ENCODE data around the gene CD74.
A peak's percentile ranks its signal among the peaks of the same experiment; 100 is the strongest.
"Not testable (repeated sequence)": the region's sequence is repeated elsewhere in the genome, so short reads cannot be mapped to it uniquely, and the experiment has no call there.

Gene CD74

GRCh38 chr5:150457121-150457520 is 44.4 kb upstream of the CD74 start:
- Histone ChIP-seq H3K4me3 (ENCODE audit: low read depth, low read length) (no peak overlapping the region), H3K27ac (no peak overlapping the region), H3K9me3 (ENCODE audit: severe bottlenecking) (peaks cover 2% of the 10 kb centered on the region), H3K36me3 (no peaks in the 10 kb centered on the region), H3K27me3 (ENCODE audit: insufficient read depth, low read depth, severe bottlenecking) (no peaks in the 10 kb centered on the region)
- no peak for DNase-seq
- no peak for TF ChIP-seq CTCF (IDR thresholded peaks at IDR 0.05; ENCODE audit: low read depth, low read length)

GRCh38 chr5:150454492-150455229 is 42.0 kb upstream of the CD74 start:
- Histone ChIP-seq H3K36me3 (no peaks in the 10 kb centered on the region), H3K4me3 (ENCODE audit: low read depth, low read length) (no peak overlapping the region), H3K27me3 (ENCODE audit: insufficient read depth, low read depth, severe bottlenecking) (no peaks in the 10 kb centered on the region), H3K9me3 (ENCODE audit: severe bottlenecking) (peaks cover 6% of the 10 kb centered on the region), H3K27ac (no peak overlapping the region)
- TF ChIP-seq CTCF (IDR thresholded peaks at IDR 0.05; ENCODE audit: low read depth, low read length) = no peak
- DNase-seq = no peak

- not testable (repeated sequence) for DNase-seq
Measured at GRCh38 chr5:150454027-150454426, 41.3 kb upstream of the CD74 start.

DNA sequence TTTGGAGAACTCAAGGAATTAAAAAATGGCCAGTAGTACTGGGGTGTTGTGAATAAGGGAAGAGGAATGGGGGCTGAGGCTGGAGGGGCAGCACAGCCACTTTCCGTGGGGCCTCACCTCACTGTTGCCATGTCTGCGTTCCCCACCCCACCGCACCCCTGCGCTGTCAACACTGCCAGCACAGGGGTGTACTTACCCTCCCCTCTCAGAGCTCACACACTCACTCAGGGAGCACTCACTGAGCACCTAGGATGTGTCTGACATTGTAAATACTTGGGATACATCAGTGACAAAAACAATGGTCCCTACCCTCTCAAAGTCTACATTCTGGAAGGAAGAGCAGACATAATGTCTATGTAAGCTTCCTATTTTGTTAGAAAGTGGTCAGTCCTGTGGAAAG is 40.2 kb upstream of the CD74 start:
- TF ChIP-seq CTCF (IDR thresholded peaks at IDR 0.05; ENCODE audit: low read depth, low read length) = no peak
- no peak for DNase-seq
- H3K4me3 ChIP-seq (ENCODE audit: low read depth, low read length) = no peak overlapping the region
- H3K36me3 ChIP-seq = peaks cover 14% of the 10 kb centered on the region
- H3K9me3 ChIP-seq (ENCODE audit: severe bottlenecking) = peaks cover 6% of the 10 kb centered on the region
- H3K27me3 ChIP-seq (ENCODE audit: insufficient read depth, low read depth, severe bottlenecking) = no peaks in the 10 kb centered on the region
- no peak overlapping the region for H3K27ac ChIP-seq

More at GRCh38 chr5:150454027-150454426, 41.3 kb upstream of the CD74 start:
- not testable (repeated sequence) for H3K9me3 ChIP-seq (ENCODE audit: severe bottlenecking); H3K4me3 ChIP-seq (ENCODE audit: low read depth, low read length); H3K27me3 ChIP-seq (ENCODE audit: insufficient read depth, low read depth, severe bottlenecking); H3K36me3 ChIP-seq; H3K27ac ChIP-seq

DNA sequence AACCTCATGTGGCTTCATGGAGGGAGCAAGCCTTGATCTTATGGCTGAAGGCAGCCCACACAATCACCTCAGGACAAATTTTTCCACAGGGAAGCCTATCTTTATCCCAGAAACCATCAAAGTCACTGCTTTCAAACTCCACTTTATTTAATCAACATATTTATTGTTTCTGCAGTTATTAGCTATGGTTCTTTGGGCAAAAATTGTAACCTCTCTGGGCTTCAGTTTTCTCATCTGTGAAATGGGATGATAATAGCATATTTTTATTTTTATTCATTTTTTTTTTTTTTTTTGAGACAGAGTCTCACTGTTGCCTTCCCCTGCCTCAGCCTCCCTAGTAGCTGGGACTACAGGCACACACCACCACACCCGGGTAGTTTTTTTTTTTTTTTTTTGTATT is 38.9 kb upstream of the CD74 start:
- DNase-seq = no peak
- TF ChIP-seq CTCF (IDR thresholded peaks at IDR 0.05; ENCODE audit: low read depth, low read length) = no peak
- Histone ChIP-seq H3K4me3 (ENCODE audit: low read depth, low read length) (no peak overlapping the region), H3K27me3 (ENCODE audit: insufficient read depth, low read depth, severe bottlenecking) (no peaks in the 10 kb centered on the region), H3K9me3 (ENCODE audit: severe bottlenecking) (peaks cover 6% of the 10 kb centered on the region), H3K27ac (no peak overlapping the region), H3K36me3 (peaks cover 27% of the 10 kb centered on the region)

GRCh38 chr5:150449517-150450339 is 37.0 kb upstream of the CD74 start, which contains the start of gene RPS14:
RPS14 (minus strand) TSS chr5:150449739; CDS start chr5:150447733, 2,006 bp downstream.
- peak; percentile 94 for DNase-seq
- Histone ChIP-seq H3K36me3 (peaks cover 46% of the 10 kb centered on the region), H3K4me3 (ENCODE audit: low read depth, low read length) (peak within 1 kb of the TSS; percentile 100), H3K27ac (peak within 1 kb of the TSS; percentile 99), H3K9me3 (ENCODE audit: severe bottlenecking) (peaks cover 6% of the 10 kb centered on the region), H3K27me3 (ENCODE audit: insufficient read depth, low read depth, severe bottlenecking) (no peaks in the 10 kb centered on the region)
- TF ChIP-seq CTCF (IDR thresholded peaks at IDR 0.05; ENCODE audit: low read depth, low read length) = peak; percentile 81

Measured in WERI-Rb-1 (cell line).